ENCODE measurements around the gene INSIG1.

INSIG1 gene

GRCh38 chr7:155353256-155353897 is 55.7 kb downstream of the INSIG1 start:
- no peak for DNase-seq

- no peak for DNase-seq
Measured at GRCh38 chr7:155354371-155355048, 56.8 kb downstream of the INSIG1 start.

GRCh38 chr7:155355176-155355575 is 57.5 kb downstream of the INSIG1 start:
- no peak for DNase-seq

GRCh38 chr7:155355745-155356144 is 58.1 kb downstream of the INSIG1 start:
- DNase-seq, result no peak

- no peak for DNase-seq
Measured at GRCh38 chr7:155356323-155357105, 58.8 kb downstream of the INSIG1 start.

GRCh38 chr7:155357573-155358041 is 59.9 kb downstream of the INSIG1 start:
- no peak for DNase-seq

- no peak for DNase-seq
Measured at GRCh38 chr7:155358066-155358947, 60.6 kb downstream of the INSIG1 start.

- no peak for DNase-seq
Measured at GRCh38 chr7:155358948-155359712, 61.5 kb downstream of the INSIG1 start.

Measured in NCI-H2227 treated with DMSO at 0.1 percent for 48 hours (cell line).